GM21528 (cell line): Measurements from ENCODE around the gene CXorf65.
A peak's percentile ranks its signal among the peaks of the same experiment; 100 is the strongest.

Source experiments
- ATAC-seq: cut with Tn5 transposase; IDR thresholded peaks from one replicate; pipeline ENCODE4 v1.9.1; 2021; ENCODE audit warnings: mild to moderate bottlenecking, moderate library complexity; ENCODE audit not compliant: unreplicated experiment, low FRiP score

Gene CXorf65

DNA sequence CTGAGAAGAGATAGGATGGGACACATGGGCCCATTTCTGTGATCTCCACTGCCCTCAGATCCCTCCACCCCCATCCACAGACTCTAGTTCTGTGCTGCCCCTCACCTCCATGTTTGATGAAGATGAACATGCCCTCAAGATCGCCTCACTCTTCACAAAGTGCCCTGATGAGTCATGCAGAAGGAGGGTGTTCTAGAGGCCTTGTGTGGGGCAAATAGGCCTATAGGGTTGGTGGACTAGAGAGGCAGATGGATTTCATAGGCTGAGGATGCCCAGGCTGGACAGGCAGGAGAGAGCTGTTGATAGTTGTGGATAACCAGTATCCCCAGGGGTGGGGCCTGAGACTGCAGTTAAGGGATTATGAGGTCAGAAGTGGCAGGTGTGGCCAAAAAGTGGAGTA lies at the start of gene CXorf65:
TSS of gene CXorf65 (minus strand) at position 314 of the 400 bp plus-strand sequence. CDS start at position 130, 184 bp downstream.
- ATAC-seq, result no peak

- no peak for ATAC-seq
These were observed 48.1 kb upstream of the CXorf65 start for GRCh38 chrX:71154641-71155040.

GRCh38 chrX:71154196-71154595 lies 47.7 kb upstream of the CXorf65 start:
- no peak for ATAC-seq

DNA sequence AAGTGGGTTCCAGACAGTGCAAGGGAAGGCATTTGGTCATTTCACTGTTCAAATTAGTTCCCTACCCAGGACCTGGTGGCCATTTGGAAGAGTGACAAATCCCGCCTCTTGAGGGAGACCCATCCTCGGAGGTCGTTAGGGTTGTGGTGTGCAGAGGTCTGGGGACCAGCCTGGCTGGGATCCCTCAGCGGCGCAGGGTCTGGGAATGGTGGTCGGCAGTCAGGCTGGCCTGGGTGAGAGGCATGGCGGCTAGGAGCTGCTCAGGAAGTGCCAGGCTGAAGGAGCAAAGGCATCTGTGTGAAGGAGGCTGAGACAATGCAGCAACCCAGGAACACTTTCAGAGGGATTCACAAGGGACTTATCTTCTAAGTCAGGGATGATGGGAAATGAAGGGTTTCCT lies 44.8 kb upstream of the CXorf65 start:
- no peak for ATAC-seq

DNA sequence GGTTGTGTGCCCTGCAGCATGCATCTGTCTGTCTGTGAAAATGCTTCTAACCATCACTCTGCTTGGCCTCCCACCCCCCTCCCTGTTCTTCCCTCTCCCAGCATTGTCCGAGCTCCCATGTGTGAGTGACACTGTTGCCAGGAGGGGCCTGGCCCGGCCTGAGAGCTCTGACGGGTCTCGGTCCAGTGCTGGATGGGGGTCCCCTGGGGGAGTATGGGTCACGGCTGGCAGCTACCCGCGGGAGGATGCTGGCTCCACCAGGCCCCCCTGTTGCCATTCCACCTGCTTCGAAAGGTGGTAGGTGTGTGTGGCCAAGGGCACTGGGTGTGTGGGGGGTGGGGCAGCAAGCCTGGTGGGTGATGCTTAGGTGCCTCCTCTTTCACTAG lies 41.7 kb upstream of the CXorf65 start:
- ATAC-seq, result no peak

DNA sequence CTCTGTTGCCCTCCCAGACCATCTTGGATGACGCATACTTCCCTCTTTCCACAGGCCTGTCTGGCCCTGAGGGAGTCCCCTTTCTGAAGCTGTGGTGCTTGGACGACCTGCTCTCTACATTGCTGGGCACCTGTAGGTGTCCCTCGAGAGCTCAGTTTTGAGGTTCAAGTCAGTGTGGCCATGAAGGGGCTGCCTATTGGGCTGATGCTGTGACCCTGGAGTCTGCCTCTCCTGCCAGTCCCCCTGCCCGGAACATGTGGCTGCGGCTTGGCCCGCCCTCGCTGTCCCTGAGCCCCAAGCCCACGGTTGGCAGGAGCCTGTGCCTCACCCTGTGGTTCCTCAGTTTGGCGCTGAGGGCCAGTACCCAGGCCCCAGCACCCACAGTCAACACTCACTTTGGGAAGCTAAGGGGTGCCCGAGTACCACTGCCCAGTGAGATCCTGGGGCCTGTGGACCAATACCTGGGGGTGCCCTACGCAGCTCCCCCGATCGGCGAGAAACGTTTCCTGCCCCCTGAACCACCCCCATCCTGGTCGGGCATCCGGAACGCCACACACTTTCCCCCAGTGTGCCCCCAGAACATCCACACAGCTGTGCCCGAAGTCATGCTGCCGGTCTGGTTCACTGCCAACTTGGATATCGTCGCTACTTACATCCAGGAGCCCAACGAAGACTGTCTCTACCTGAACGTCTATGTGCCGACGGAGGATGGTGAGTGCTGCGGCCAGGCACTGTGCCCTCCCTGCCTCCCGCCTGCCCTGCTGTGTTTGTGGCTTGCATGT lies 41.1 kb upstream of the CXorf65 start:
- no peak for ATAC-seq

- no peak for ATAC-seq
These were observed 38.1 kb upstream of the CXorf65 start, which contains the start of gene NLGN3 for GRCh38 chrX:71144651-71145050. Gene NLGN3, plus strand, starts transcription at chrX:71144841. Its CDS starts 2,909 bp downstream, at chrX:71147750.

DNA sequence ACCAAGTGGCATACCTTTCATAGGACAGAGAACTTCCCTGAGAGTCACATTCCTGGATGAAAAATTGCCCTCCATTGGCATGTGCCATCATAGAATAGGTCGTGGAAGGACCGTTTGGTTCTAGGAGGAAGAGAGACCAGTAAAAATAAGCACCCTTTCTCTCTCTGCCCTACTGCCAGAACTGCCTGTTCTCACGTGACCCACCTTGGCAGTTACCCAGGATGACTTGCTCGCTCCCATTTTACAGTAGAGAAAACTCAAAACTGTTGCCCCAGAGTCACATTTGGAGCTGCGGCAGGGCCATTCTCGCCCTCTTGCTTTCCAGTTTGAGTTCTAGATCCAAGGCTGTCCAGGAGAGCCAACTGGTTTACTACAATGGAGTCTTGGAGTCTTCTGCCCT lies 37.0 kb upstream of the CXorf65 start:
- ATAC-seq, result no peak

DNA sequence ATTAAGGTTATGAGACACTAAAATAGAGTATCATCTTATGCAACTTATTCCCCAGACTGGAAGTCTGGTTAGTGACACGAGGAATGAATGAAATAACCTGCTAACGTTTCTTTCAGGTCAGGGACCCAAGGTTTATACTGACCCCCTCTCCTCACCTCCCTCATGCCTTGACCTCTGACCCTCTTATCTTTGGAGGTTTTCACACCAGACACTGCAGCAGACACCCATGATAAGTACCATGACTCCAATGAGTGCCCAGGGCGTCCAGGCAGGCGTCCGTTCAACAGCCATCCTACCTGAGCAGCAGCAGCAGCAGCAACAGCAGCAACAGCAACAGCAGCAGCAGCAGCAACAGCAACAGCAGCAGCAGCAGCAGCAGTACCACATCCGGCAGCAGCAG lies 33.9 kb upstream of the CXorf65 start:
- ATAC-seq, result no peak

DNA sequence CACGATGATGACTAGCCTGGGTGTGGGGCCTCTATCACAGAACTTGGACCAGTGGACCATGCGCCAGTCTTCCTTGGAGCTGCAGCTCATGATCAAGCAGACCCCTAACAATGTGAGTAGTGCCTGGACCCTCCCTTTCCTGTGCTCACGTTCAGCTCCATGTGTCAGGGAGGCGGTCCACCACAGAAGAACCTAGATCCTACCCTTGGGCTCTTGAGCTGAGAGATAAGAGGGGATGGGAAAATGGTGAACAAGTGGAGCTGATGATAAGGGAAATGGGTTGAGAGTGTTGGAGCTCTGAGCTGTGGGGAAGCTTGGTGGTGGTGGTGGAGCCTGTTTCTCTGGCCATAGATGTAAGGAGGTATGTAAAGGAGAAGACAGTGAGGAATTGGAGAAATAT lies 25.0 kb upstream of the CXorf65 start:
- ATAC-seq, result no peak

GRCh38 chrX:71128915-71129765 lies 22.6 kb upstream of the CXorf65 start:
- ATAC-seq, result no peak

DNA sequence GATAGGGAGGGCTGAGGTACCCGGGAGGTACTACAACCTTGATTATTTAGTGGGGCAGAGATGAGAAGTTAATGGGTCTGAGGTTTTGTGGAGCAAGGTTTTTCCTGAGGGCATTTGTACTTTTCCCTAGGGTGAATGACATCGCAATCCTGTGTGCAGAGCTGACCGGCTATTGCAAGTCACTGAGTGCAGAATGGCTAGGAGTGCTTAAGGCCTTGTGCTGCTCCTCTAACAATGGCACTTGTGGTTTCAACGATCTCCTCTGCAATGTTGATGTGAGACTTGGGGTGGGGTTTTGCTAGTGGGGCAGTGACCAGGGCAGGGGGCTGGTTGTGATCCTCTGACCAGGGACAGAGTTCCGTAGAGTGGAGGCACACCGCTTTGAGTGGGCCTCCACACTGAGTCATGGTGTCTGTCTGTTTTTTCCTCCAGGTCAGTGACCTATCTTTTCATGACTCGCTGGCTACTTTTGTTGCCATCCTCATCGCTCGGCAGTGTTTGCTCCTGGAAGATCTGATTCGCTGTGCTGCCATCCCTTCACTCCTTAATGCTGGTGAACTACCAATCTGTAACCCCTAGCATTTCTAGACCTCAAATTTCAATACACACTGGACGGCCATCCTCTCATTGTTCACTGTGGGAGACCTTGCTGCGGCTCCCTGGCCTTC lies 21.8 kb upstream of the CXorf65 start:
- no peak for ATAC-seq

GRCh38 chrX:71118985-71119535 lies 12.5 kb upstream of the CXorf65 start:
- ATAC-seq, result peak; percentile 21

GRCh38 chrX:71118032-71118984 lies 11.8 kb upstream of the CXorf65 start, which contains the start of gene MED12:
Gene MED12, plus strand, starts transcription at chrX:71118596. Its CDS starts 159 bp downstream, at chrX:71118755.
- ATAC-seq, result peak; percentile 90

GRCh38 chrX:71117358-71117757 lies 10.8 kb upstream of the CXorf65 start:
- no peak for ATAC-seq

GRCh38 chrX:71111921-71112431 lies 5.4 kb upstream of the CXorf65 start:
- ATAC-seq, result peak; percentile 19

GRCh38 chrX:71111141-71111843 lies 4.8 kb upstream of the CXorf65 start, which contains the start of gene IL2RG:
Gene IL2RG, minus strand, starts transcription at chrX:71111577. Its CDS starts 38 bp downstream, at chrX:71111539.
- ATAC-seq, result peak; percentile 91

- ATAC-seq, result no peak
These were observed 2.5 kb upstream of the CXorf65 start for GRCh38 chrX:71109051-71109450.
